ENCODE data around the gene CAV3.

The CAV3 gene

GRCh38 chr3:8724108-8724752 lies 9.4 kb upstream of the CAV3 start:
- H3K4me3 ChIP-seq (ENCODE audit: low read depth, low read length) = no peak overlapping the region
- H3K27ac ChIP-seq (ENCODE audit: extremely low read depth, low read depth, low read length) = no peak overlapping the region
- no peaks in the 10 kb centered on the region for H3K9me3 ChIP-seq (ENCODE audit: control insufficient read depth, insufficient read depth, low read depth, low read length)
- TF ChIP-seq, protein P1, sequence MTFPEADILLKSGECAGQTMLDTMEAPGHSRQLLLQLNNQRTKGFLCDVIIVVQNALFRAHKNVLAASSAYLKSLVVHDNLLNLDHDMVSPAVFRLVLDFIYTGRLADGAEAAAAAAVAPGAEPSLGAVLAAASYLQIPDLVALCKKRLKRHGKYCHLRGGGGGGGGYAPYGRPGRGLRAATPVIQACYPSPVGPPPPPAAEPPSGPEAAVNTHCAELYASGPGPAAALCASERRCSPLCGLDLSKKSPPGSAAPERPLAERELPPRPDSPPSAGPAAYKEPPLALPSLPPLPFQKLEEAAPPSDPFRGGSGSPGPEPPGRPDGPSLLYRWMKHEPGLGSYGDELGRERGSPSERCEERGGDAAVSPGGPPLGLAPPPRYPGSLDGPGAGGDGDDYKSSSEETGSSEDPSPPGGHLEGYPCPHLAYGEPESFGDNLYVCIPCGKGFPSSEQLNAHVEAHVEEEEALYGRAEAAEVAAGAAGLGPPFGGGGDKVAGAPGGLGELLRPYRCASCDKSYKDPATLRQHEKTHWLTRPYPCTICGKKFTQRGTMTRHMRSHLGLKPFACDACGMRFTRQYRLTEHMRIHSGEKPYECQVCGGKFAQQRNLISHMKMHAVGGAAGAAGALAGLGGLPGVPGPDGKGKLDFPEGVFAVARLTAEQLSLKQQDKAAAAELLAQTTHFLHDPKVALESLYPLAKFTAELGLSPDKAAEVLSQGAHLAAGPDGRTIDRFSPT (tag by site-specific recombination; IDR thresholded peaks at IDR 0.05) = no peak
- TF ChIP-seq ZNF366 (tag by site-specific recombination; conservative IDR thresholded peaks at IDR 0.05) = no peak
- TF ChIP-seq SETDB1 (IDR thresholded peaks at IDR 0.05; ENCODE audit: insufficient read length, low read length) = no peak
- no peak for TF ChIP-seq ZFHX2 (tag by site-specific recombination; conservative IDR thresholded peaks at IDR 0.05)
- no peak for TF ChIP-seq GFI1B (tag by site-specific recombination; IDR thresholded peaks at IDR 0.05)
- no peak for TF ChIP-seq ZBTB8A (tag by site-specific recombination; IDR thresholded peaks at IDR 0.05)
- TF ChIP-seq ZNF223 (tag by site-specific recombination; IDR thresholded peaks at IDR 0.05) = no peak
- no peak for TF ChIP-seq ZNF24 (tag by site-specific recombination; IDR thresholded peaks at IDR 0.05)
- TF ChIP-seq ZBTB20 (tag by site-specific recombination; IDR thresholded peaks at IDR 0.05) = no peak
- no peak for TF ChIP-seq MZF1 (tag by site-specific recombination; IDR thresholded peaks at IDR 0.05; ENCODE audit: borderline replicate concordance)
- no peak for TF ChIP-seq KLF7 (tag by site-specific recombination; IDR thresholded peaks at IDR 0.05; ENCODE audit: borderline replicate concordance)
- no peak for TF ChIP-seq REPIN1 (tag by site-specific recombination; IDR thresholded peaks at IDR 0.05; ENCODE audit: low read depth)
- TF ChIP-seq ZNF48 (tag by site-specific recombination; IDR thresholded peaks at IDR 0.05) = no peak
- no peak for TF ChIP-seq ZNF623 (tag by site-specific recombination; IDR thresholded peaks at IDR 0.05)
- no peak for TF ChIP-seq ZNF548 (tag by site-specific recombination; IDR thresholded peaks at IDR 0.05)
- TF ChIP-seq ZSCAN16 (tag by site-specific recombination; IDR thresholded peaks at IDR 0.05) = no peak
- no peak for TF ChIP-seq ZBTB17 (tag by site-specific recombination; IDR thresholded peaks at IDR 0.05)
- no peak for TF ChIP-seq ZNF169 (tag by site-specific recombination; IDR thresholded peaks at IDR 0.05)
- TF ChIP-seq ZNF658 (tag by site-specific recombination; IDR thresholded peaks at IDR 0.05) = no peak
- TF ChIP-seq ZNF335 (tag by site-specific recombination; conservative IDR thresholded peaks at IDR 0.05) = no peak
- CTCF ChIA-PET = interaction anchor here (1.1 kb wide), 1 partner anchor 10 kb away, joined by 5 read pairs; no protein-coding TSS in a partner anchor
- POLR2A ChIA-PET = no interaction called here
- peaks cover 3% of the 10 kb centered on the region; the same call in 1 of the 2 replicates for H3K4me1 ChIP-seq (ENCODE audit: control insufficient read depth, insufficient read depth, low read length)
- H3K36me3 ChIP-seq (ENCODE audit: control insufficient read depth in 2 of 2, insufficient read depth in 1 of 2, low read length in 2 of 2) = no peaks in the 10 kb centered on the region

- Histone ChIP-seq H3K36me3 (ENCODE audit: control insufficient read depth in 2 of 2, insufficient read depth in 1 of 2, low read length in 2 of 2) (no peaks in the 10 kb centered on the region), H3K4me3 (ENCODE audit: low read depth, low read length) (no peak overlapping the region), H3K27ac (ENCODE audit: extremely low read depth, low read depth, low read length) (no peak overlapping the region), H3K9me3 (ENCODE audit: control insufficient read depth, insufficient read depth, low read depth, low read length) (no peaks in the 10 kb centered on the region), H3K4me1 (ENCODE audit: control insufficient read depth, insufficient read depth, low read length) (peaks cover 3% of the 10 kb centered on the region; the same call in 1 of the 2 replicates)
- TF ChIP-seq KLF1 (tag by site-specific recombination; IDR thresholded peaks at IDR 0.05) = 0 out of 2 replicates have a peak, but pooled peaks have one; percentile 23
- TF ChIP-seq, protein P2, sequence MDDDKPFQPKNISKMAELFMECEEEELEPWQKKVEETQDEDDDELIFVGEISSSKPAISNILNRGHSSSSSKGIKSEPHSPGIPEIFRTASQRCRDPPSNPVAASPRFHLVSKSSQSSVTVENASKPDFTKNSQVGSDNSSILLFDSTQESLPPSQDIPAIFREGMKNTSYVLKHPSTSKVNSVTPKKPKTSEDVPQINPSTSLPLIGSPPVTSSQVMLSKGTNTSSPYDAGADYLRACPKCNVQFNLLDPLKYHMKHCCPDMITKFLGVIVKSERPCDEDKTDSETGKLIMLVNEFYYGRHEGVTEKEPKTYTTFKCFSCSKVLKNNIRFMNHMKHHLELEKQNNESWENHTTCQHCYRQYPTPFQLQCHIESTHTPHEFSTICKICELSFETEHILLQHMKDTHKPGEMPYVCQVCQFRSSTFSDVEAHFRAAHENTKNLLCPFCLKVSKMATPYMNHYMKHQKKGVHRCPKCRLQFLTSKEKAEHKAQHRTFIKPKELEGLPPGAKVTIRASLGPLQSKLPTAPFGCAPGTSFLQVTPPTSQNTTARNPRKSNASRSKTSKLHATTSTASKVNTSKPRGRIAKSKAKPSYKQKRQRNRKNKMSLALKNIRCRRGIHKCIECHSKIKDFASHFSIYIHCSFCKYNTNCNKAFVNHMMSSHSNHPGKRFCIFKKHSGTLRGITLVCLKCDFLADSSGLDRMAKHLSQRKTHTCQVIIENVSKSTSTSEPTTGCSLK (tag by site-specific recombination; IDR thresholded peaks at IDR 0.05) = no peak
- no peak for TF ChIP-seq MYNN (tag by site-specific recombination; IDR thresholded peaks at IDR 0.05; ENCODE audit: borderline replicate concordance)
- TF ChIP-seq ZNF654 (tag by site-specific recombination; IDR thresholded peaks at IDR 0.05; ENCODE audit: low read depth) = no peak
- TF ChIP-seq ZNF132 (tag by site-specific recombination; IDR thresholded peaks at IDR 0.05; ENCODE audit: borderline replicate concordance) = no peak
- ChIA-PET CTCF (interaction anchor here (0.6 kb wide), 1 partner anchor 1039 kb away, joined by 3 read pairs; no protein-coding TSS in a partner anchor), POLR2A (interaction anchor here (0.7 kb wide), 1 partner anchor 84 kb away, joined by 4 read pairs; no protein-coding TSS in a partner anchor)
Observed at GRCh38 chr3:8727605-8728512, 5.7 kb upstream of the CAV3 start.
